ENCODE measurements around the gene CPAMD8.
"Not testable (repeated sequence)": the region's sequence is repeated elsewhere in the genome, so short reads cannot be mapped to it uniquely, and the experiment has no call there.

CPAMD8 gene

GRCh38 chr19:16998635-16999194, 27.9 kb downstream of the CPAMD8 start:
- Histone ChIP-seq H3K4me1 (ENCODE audit: control insufficient read depth, insufficient read depth, low read depth, low read length) (no peaks in the 10 kb centered on the region), H4K8ac (ENCODE audit: low read length) (no peak overlapping the region), H2AFZ (ENCODE audit: low read depth, low read length) (no peak overlapping the region), H3K27me3 (ENCODE audit: control insufficient read depth in 1 of 2, insufficient read depth in 1 of 2, low read length in 2 of 2) (peaks cover 6 to 14% of the 10 kb centered on the region in 2 experiments), H2BK12ac (ENCODE audit: low read length in 2 of 2) (no peak overlapping the region), H3K23ac (ENCODE audit: low read length in 2 of 2) (no peak overlapping the region), H3K4me3 (ENCODE audit: insufficient read depth in 1 of 2, low read depth in 1 of 2, low read length in 2 of 2) (no peak overlapping the region), H3K79me1 (replicated peaks; ENCODE audit: low read length, poor library complexity, severe bottlenecking) (no peaks in the 10 kb centered on the region), H2BK120ac (ENCODE audit: low read depth, low read length) (no peak overlapping the region), H3K18ac (ENCODE audit: low read depth in 1 of 2, low read length in 2 of 2) (no peak overlapping the region), H2BK5ac (ENCODE audit: low read depth, low read length, poor library complexity, severe bottlenecking) (no peak overlapping the region), H3K14ac (ENCODE audit: low read length in 2 of 2) (no peak overlapping the region), H4K91ac (ENCODE audit: low read length) (no peak overlapping the region), H3K27ac (ENCODE audit: low read length, poor library complexity, severe bottlenecking) (no peak overlapping the region), H3K9me3 (ENCODE audit: control insufficient read depth, low read length) (peaks cover 13% of the 10 kb centered on the region), H3K4me2 (ENCODE audit: low read length, poor library complexity, severe bottlenecking) (no peak overlapping the region), H3K4ac (ENCODE audit: low read depth in 1 of 2, low read length in 2 of 2) (no peak overlapping the region), H3K9ac (ENCODE audit: low read length) (no peak overlapping the region), H3K36me3 (ENCODE audit: control insufficient read depth in 1 of 2, insufficient read depth in 2 of 2, low read depth in 1 of 2, low read length in 2 of 2) (no peaks in the 10 kb centered on the region), H2AK5ac (ENCODE audit: low read length, severe bottlenecking) (no peak overlapping the region), H2BK15ac (ENCODE audit: low read depth, poor library complexity, severe bottlenecking) (no peak overlapping the region)
- DNase-seq, result no peak
- WGBS, result 97% methylated on average over 3 of the region's 3 CpGs

GRCh38 chr19:16996838-16997490, 29.6 kb downstream of the CPAMD8 start:
- not testable (repeated sequence) for H4K8ac ChIP-seq (ENCODE audit: low read length); H3K4me3 ChIP-seq (ENCODE audit: insufficient read depth in 1 of 2, low read depth in 1 of 2, low read length in 2 of 2); H3K18ac ChIP-seq (ENCODE audit: low read depth in 1 of 2, low read length in 2 of 2); H2BK15ac ChIP-seq (ENCODE audit: low read depth, poor library complexity, severe bottlenecking); DNase-seq; H2BK5ac ChIP-seq (ENCODE audit: low read depth, low read length, poor library complexity, severe bottlenecking); H3K23ac ChIP-seq (ENCODE audit: low read length in 2 of 2); H3K14ac ChIP-seq (ENCODE audit: low read length in 2 of 2); H3K4me1 ChIP-seq (ENCODE audit: control insufficient read depth, insufficient read depth, low read depth, low read length); H3K36me3 ChIP-seq (ENCODE audit: control insufficient read depth in 1 of 2, insufficient read depth in 2 of 2, low read depth in 1 of 2, low read length in 2 of 2); H3K27me3 ChIP-seq (ENCODE audit: control insufficient read depth in 1 of 2, insufficient read depth in 1 of 2, low read length in 2 of 2); H3K4ac ChIP-seq (ENCODE audit: low read depth in 1 of 2, low read length in 2 of 2); H2AK5ac ChIP-seq (ENCODE audit: low read length, severe bottlenecking); H2AFZ ChIP-seq (ENCODE audit: low read depth, low read length); H2BK120ac ChIP-seq (ENCODE audit: low read depth, low read length); H2BK12ac ChIP-seq (ENCODE audit: low read length in 2 of 2); H3K9ac ChIP-seq (ENCODE audit: low read length); H4K91ac ChIP-seq (ENCODE audit: low read length); H3K4me2 ChIP-seq (ENCODE audit: low read length, poor library complexity, severe bottlenecking); H3K79me1 ChIP-seq (replicated peaks; ENCODE audit: low read length, poor library complexity, severe bottlenecking); H3K27ac ChIP-seq (ENCODE audit: low read length, poor library complexity, severe bottlenecking)
- H3K9me3 ChIP-seq (ENCODE audit: control insufficient read depth, low read length), result peaks cover 18% of the 10 kb centered on the region
- WGBS, result 83% methylated on average over 13 of the region's 23 CpGs

- H3K4me1 ChIP-seq (ENCODE audit: control insufficient read depth, insufficient read depth, low read depth, low read length), result no peaks in the 10 kb centered on the region
- H2AK5ac ChIP-seq (ENCODE audit: low read length, severe bottlenecking), result no peak overlapping the region
- no peak overlapping the region for H2BK15ac ChIP-seq (ENCODE audit: low read depth, poor library complexity, severe bottlenecking)
- no peak overlapping the region for H3K4me2 ChIP-seq (ENCODE audit: low read length, poor library complexity, severe bottlenecking)
- no peak overlapping the region for H3K23ac ChIP-seq (ENCODE audit: low read length in 2 of 2)
- H2AFZ ChIP-seq (ENCODE audit: low read depth, low read length), result no peak overlapping the region
- H3K9me3 ChIP-seq (ENCODE audit: control insufficient read depth, low read length), result peaks cover 22% of the 10 kb centered on the region
- no peak for DNase-seq
- no peak overlapping the region for H3K14ac ChIP-seq (ENCODE audit: low read length in 2 of 2)
- no peak overlapping the region for H4K8ac ChIP-seq (ENCODE audit: low read length)
- no peak overlapping the region for H2BK120ac ChIP-seq (ENCODE audit: low read depth, low read length)
- no peak overlapping the region for H3K4me3 ChIP-seq (ENCODE audit: insufficient read depth in 1 of 2, low read depth in 1 of 2, low read length in 2 of 2)
- H3K27me3 ChIP-seq (ENCODE audit: control insufficient read depth in 1 of 2, insufficient read depth in 1 of 2, low read length in 2 of 2), result peaks cover 0 to 21% of the 10 kb centered on the region in 2 experiments
- no peaks in the 10 kb centered on the region for H3K79me1 ChIP-seq (replicated peaks; ENCODE audit: low read length, poor library complexity, severe bottlenecking)
- 89% methylated on average over 4 of the region's 4 CpGs for WGBS
- no peak overlapping the region for H3K4ac ChIP-seq (ENCODE audit: low read depth in 1 of 2, low read length in 2 of 2)
- no peak overlapping the region for H3K18ac ChIP-seq (ENCODE audit: low read depth in 1 of 2, low read length in 2 of 2)
- H3K27ac ChIP-seq (ENCODE audit: low read length, poor library complexity, severe bottlenecking), result no peak overlapping the region
- H3K9ac ChIP-seq (ENCODE audit: low read length), result no peak overlapping the region
- H2BK5ac ChIP-seq (ENCODE audit: low read depth, low read length, poor library complexity, severe bottlenecking), result no peak overlapping the region
- H4K91ac ChIP-seq (ENCODE audit: low read length), result no peak overlapping the region
- H3K36me3 ChIP-seq (ENCODE audit: control insufficient read depth in 1 of 2, insufficient read depth in 2 of 2, low read depth in 1 of 2, low read length in 2 of 2), result no peaks in the 10 kb centered on the region
- H2BK12ac ChIP-seq (ENCODE audit: low read length in 2 of 2), result no peak overlapping the region
Measured at GRCh38 chr19:16988661-16989060, 37.9 kb downstream of the CPAMD8 start.

GRCh38 chr19:16985403-16985802, 41.2 kb downstream of the CPAMD8 start:
- Histone ChIP-seq H3K27ac (ENCODE audit: low read length, poor library complexity, severe bottlenecking) (no peak overlapping the region), H3K4me3 (ENCODE audit: insufficient read depth in 1 of 2, low read depth in 1 of 2, low read length in 2 of 2) (no peak overlapping the region), H3K14ac (ENCODE audit: low read length in 2 of 2) (no peak overlapping the region), H3K4me2 (ENCODE audit: low read length, poor library complexity, severe bottlenecking) (no peak overlapping the region), H3K79me1 (replicated peaks; ENCODE audit: low read length, poor library complexity, severe bottlenecking) (no peaks in the 10 kb centered on the region), H3K18ac (ENCODE audit: low read depth in 1 of 2, low read length in 2 of 2) (no peak overlapping the region), H2AK5ac (ENCODE audit: low read length, severe bottlenecking) (no peak overlapping the region), H3K4ac (ENCODE audit: low read depth in 1 of 2, low read length in 2 of 2) (no peak overlapping the region), H3K23ac (ENCODE audit: low read length in 2 of 2) (no peak overlapping the region), H2BK15ac (ENCODE audit: low read depth, poor library complexity, severe bottlenecking) (no peak overlapping the region), H4K8ac (ENCODE audit: low read length) (no peak overlapping the region), H4K91ac (ENCODE audit: low read length) (no peak overlapping the region), H3K36me3 (ENCODE audit: control insufficient read depth in 1 of 2, insufficient read depth in 2 of 2, low read depth in 1 of 2, low read length in 2 of 2) (no peaks in the 10 kb centered on the region), H3K9ac (ENCODE audit: low read length) (no peak overlapping the region), H2BK12ac (ENCODE audit: low read length in 2 of 2) (no peak overlapping the region), H3K27me3 (ENCODE audit: control insufficient read depth in 1 of 2, insufficient read depth in 1 of 2, low read length in 2 of 2) (peaks cover 0 to 15% of the 10 kb centered on the region in 2 experiments), H3K4me1 (ENCODE audit: control insufficient read depth, insufficient read depth, low read depth, low read length) (no peaks in the 10 kb centered on the region), H2BK5ac (ENCODE audit: low read depth, low read length, poor library complexity, severe bottlenecking) (no peak overlapping the region), H3K9me3 (ENCODE audit: control insufficient read depth, low read length) (peaks cover 22% of the 10 kb centered on the region), H2BK120ac (ENCODE audit: low read depth, low read length) (no peak overlapping the region), H2AFZ (ENCODE audit: low read depth, low read length) (no peak overlapping the region)
- 90% methylated on average over 2 of the region's 2 CpGs for WGBS
- DNase-seq, result no peak

Measured in mesenchymal stem cell (in vitro differentiated cells and primary cell).